ENCODE results near the gene TGIF1. TPM values are rescaled to one million over a fixed set of nuclear protein-coding genes. Genes with fewer than 3 reads are reported as not detected.

TGIF1 gene
- polyA plus RNA-seq, 3 donors: 32.2 to 109 (median 39.8) TPM

- no peaks in the 10 kb centered on the region for H3K79me2 ChIP-seq (ENCODE audit: insufficient read depth, low read length)
- peaks cover 8 to 11% of the 10 kb centered on the region in 2 donors for H3K4me1 ChIP-seq (ENCODE audit: control insufficient read depth in 1 of 2, insufficient read depth in 2 of 2, low read length in 2 of 2)
- H3K4me3 Mint-ChIP-seq: no peak overlapping the region
- no peaks in the 10 kb centered on the region for H4K20me1 ChIP-seq (ENCODE audit: insufficient read depth, low read length)
- DNase-seq: peak in 2 of 3 donors; percentile 47 to 52
- H3K4me3 ChIP-seq (replicated peaks in 1 of 3; ENCODE audit: low read depth in 2 of 3, low read length in 3 of 3): no peak overlapping the region
- H3K9me3 ChIP-seq (replicated peaks in 1 of 2; ENCODE audit: control insufficient read depth in 1 of 2, insufficient read depth in 1 of 2, low read length in 2 of 2): no peaks in the 10 kb centered on the region
- no peak overlapping the region for H3K27ac ChIP-seq (ENCODE audit: low read depth in 1 of 2, low read length in 2 of 2)
- H3K27ac Mint-ChIP-seq: peak overlapping the region in 1 of 7 donors; percentile 7
- no peak overlapping the region for H3K9ac ChIP-seq (ENCODE audit: insufficient read depth, low read length, poor library complexity, severe bottlenecking)
- WGBS (ENCODE audit: insufficient coverage): no CpG with 5 or more reads among the region's 2 CpGs
- no peaks in the 10 kb centered on the region for H3K36me3 ChIP-seq (replicated peaks in 1 of 2; ENCODE audit: control insufficient read depth in 1 of 2, insufficient read depth in 2 of 2, low read length in 2 of 2)
- H3K4me2 ChIP-seq (replicated peaks; ENCODE audit: extremely low read depth, low read length, poor library complexity, severe bottlenecking): no peak overlapping the region
- peaks cover 0 to 3% of the 10 kb centered on the region in 2 donors for H3K27me3 ChIP-seq (ENCODE audit: control insufficient read depth in 2 of 2, insufficient read depth in 2 of 2, low read length in 2 of 2)
- no peaks in the 10 kb centered on the region for H3K36me3 Mint-ChIP-seq
- peaks cover 0 to 4% (median 1%) of the 10 kb centered on the region in 3 donors for H3K27me3 Mint-ChIP-seq (ENCODE audit: low read depth in 3 of 3)
- peaks cover 12% of the 10 kb centered on the region for H3K4me1 Mint-ChIP-seq
- intact Hi-C loops (cut with micrococcal nuclease): loop anchor here in 1 of 2 donors (10.0 kb wide), 2 partner anchors 446 to 786 kb away; partner anchors contain the start of gene SMCHD1
- H3K9me3 Mint-ChIP-seq: no peaks in the 10 kb centered on the region
- peak; percentile 31 for TF ChIP-seq CTCF (IDR thresholded peaks at IDR 0.05)
- no peak overlapping the region for H2AFZ ChIP-seq (ENCODE audit: insufficient read depth, low read depth, low read length, poor library complexity, severe bottlenecking)
Observed at GRCh38 chr18:3441290-3441689, 8.7 kb upstream of the TGIF1 start.

- Histone ChIP-seq H3K9ac (ENCODE audit: insufficient read depth, low read length, poor library complexity, severe bottlenecking) (no peak overlapping the region), H3K9me3 (replicated peaks in 1 of 2; ENCODE audit: control insufficient read depth in 1 of 2, insufficient read depth in 1 of 2, low read length in 2 of 2) (no peaks in the 10 kb centered on the region), H4K20me1 (ENCODE audit: insufficient read depth, low read length) (no peaks in the 10 kb centered on the region), H3K27me3 (ENCODE audit: control insufficient read depth in 2 of 2, insufficient read depth in 2 of 2, low read length in 2 of 2) (peaks cover 0 to 3% of the 10 kb centered on the region in 2 donors), H3K4me2 (replicated peaks; ENCODE audit: extremely low read depth, low read length, poor library complexity, severe bottlenecking) (no peak overlapping the region), H2AFZ (ENCODE audit: insufficient read depth, low read depth, low read length, poor library complexity, severe bottlenecking) (no peak overlapping the region), H3K36me3 (replicated peaks in 1 of 2; ENCODE audit: control insufficient read depth in 1 of 2, insufficient read depth in 2 of 2, low read length in 2 of 2) (no peaks in the 10 kb centered on the region), H3K79me2 (ENCODE audit: insufficient read depth, low read length) (no peaks in the 10 kb centered on the region), H3K27ac (ENCODE audit: low read depth in 1 of 2, low read length in 2 of 2) (no peak overlapping the region), H3K4me1 (ENCODE audit: control insufficient read depth in 1 of 2, insufficient read depth in 2 of 2, low read length in 2 of 2) (peaks cover 24 to 26% of the 10 kb centered on the region in 2 donors), H3K4me3 (replicated peaks in 1 of 3; ENCODE audit: low read depth in 2 of 3, low read length in 3 of 3) (no peak overlapping the region)
- Mint-ChIP-seq H3K36me3 (no peaks in the 10 kb centered on the region), H3K4me1 (peaks cover 23% of the 10 kb centered on the region), H3K9me3 (no peaks in the 10 kb centered on the region), H3K4me3 (no peak overlapping the region), H3K27ac (no peak overlapping the region), H3K27me3 (ENCODE audit: low read depth in 3 of 3) (peaks cover 0 to 3% (median 1%) of the 10 kb centered on the region in 3 donors)
- WGBS (ENCODE audit: insufficient coverage): no CpG with 5 or more reads among the region's 4 CpGs
- intact Hi-C loops (cut with micrococcal nuclease): loop anchor here in 1 of 2 donors (10.0 kb wide), 2 partner anchors 448 to 788 kb away; partner anchors contain the start of gene SMCHD1
- TF ChIP-seq CTCF (IDR thresholded peaks at IDR 0.05): no peak
- DNase-seq: no peak
Observed at GRCh38 chr18:3442919-3443318, 7.1 kb upstream of the TGIF1 start.

All from CD14-positive monocyte (primary cell).